ENCODE results near the gene TRIM66. TPM values are rescaled to one million over a fixed set of nuclear protein-coding genes. Genes with fewer than 3 reads are reported as not detected.

Gene TRIM66
- 10 to 100 TPM; 24.5 to 26.7 TPM for total RNA-seq

- CTCF ChIA-PET, result no interaction called here
- POLR2A ChIA-PET, result interaction anchor here (0.5 to 1.2 kb wide), 9 partner anchors 9 to 1773 kb away, joined by 3 to 10 read pairs (median 3); partner anchors contain the start of genes AMPD3 and TMEM9B
Measured at GRCh38 chr11:8682303-8683114, at the start of gene TRIM66, which contains the start of gene RPL27A. Gene TRIM66, minus strand, starts transcription at chr11:8682665. Its CDS starts 10,391 bp downstream, at chr11:8672274. Gene RPL27A, plus strand, starts transcription at chr11:8682792. Its CDS starts 22 bp downstream, at chr11:8682814.

DNA sequence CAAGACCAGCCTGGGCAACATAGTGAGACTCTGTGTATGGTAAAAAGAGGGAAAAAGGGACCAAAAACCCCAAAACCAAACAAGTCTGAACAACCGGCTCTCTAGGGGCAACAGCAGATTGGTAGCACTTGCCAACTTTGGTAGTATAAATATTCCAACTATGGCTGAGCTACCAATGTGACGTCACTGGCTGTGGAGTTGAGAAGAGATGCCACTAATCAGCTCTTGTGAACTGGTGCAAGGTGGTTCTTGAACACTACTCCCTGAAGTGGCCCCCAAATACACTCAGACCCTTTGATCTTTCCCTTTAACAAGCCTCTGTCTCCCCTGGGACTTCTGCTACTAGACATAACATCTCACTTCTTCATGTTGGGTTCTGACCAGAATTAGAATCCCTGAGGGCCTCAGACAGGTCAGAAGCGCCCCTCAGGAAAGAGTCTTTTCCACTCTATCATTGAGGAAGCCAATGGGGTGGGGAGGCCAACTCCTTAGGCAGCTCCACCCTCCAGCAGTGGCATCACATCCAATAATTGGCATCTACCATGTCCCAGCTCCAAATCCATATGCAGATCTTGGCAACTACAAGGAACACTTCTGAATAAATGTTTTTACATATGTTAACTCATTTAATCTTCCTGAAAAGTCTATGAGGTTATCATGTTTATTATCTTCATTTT is 49.3 kb upstream of the TRIM66 start:
- CTCF ChIA-PET, result no interaction called here
- POLR2A ChIA-PET, result no interaction called here

GRCh38 chr11:8730697-8731020 is 48.2 kb upstream of the TRIM66 start:
- ChIA-PET POLR2A (no interaction called here), CTCF (interaction anchor here (1.2 kb wide), 1 partner anchor 12 kb away, joined by 4 read pairs; no protein-coding TSS in a partner anchor)

- ChIA-PET POLR2A (no interaction called here), CTCF (interaction anchor here (0.6 to 1.2 kb wide), 2 partner anchors 12 to 134 kb away, joined by 3 to 4 read pairs; no protein-coding TSS in a partner anchor)
Measured at GRCh38 chr11:8729837-8730696, 47.6 kb upstream of the TRIM66 start.

DNA sequence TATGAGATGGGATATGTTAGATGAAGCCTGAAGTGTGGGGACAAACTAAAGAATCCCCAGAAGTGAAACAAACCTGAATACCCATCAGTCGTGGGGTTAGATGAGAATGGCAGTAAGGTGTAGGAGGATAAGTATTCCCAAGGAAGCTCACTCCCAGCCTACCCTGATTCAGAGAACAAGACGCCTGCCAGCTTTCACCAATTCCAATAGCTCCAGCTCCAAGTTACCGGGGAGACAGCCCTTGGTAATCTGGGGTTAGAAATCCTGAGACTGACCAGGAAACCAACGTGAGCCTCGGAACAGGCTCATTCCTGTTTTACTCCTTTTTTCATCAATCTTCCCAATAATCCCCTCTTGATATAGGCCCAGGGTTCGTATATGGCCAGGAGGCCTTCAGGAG is 46.6 kb upstream of the TRIM66 start:
- ChIA-PET POLR2A (no interaction called here), CTCF (interaction anchor here (0.6 kb wide), 1 partner anchor 135 kb away, joined by 3 read pairs; no protein-coding TSS in a partner anchor)

GRCh38 chr11:8728563-8728962 is 46.1 kb upstream of the TRIM66 start:
- POLR2A ChIA-PET, result no interaction called here
- CTCF ChIA-PET, result no interaction called here

DNA sequence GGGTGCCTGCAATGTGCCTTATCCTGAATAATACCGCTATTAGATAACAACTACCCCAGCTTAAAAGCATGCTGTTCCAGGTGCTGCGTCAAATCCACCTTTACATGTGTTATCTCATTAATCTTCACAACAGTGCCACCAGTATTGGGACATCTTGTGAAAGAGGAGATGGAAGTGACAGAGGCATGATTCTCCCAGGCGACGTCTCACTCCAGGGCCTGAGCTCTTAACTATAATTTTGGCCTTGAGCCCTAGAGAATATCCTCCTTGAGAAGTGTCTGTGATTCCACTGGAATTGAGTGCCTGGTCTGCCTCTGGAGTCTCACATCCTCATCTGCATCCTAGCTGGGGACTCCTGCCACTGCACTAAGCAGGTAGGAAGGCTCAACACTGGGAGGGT is 43.9 kb upstream of the TRIM66 start:
- ChIA-PET CTCF (no interaction called here), POLR2A (no interaction called here)

DNA sequence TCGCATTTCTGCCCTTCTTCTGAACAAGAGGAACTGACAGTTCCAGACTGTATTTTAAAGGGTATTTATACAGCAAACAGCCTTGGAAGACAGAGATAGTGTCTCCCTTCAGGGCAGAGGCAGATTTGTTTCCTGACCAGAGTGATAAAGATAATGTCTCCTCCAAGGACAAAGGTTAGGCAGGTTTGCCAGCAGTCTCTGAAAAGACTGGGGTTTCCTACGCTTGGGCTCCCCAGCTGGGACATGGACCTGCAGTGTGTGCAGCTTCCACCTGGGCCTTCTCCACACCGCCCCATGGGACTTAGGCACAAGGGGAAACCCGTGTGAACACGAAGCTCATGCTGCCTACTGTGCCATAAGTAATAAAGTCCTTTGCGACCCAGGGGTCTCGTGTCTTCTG is 42.2 kb upstream of the TRIM66 start:
- ChIA-PET CTCF (no interaction called here), POLR2A (no interaction called here)

DNA sequence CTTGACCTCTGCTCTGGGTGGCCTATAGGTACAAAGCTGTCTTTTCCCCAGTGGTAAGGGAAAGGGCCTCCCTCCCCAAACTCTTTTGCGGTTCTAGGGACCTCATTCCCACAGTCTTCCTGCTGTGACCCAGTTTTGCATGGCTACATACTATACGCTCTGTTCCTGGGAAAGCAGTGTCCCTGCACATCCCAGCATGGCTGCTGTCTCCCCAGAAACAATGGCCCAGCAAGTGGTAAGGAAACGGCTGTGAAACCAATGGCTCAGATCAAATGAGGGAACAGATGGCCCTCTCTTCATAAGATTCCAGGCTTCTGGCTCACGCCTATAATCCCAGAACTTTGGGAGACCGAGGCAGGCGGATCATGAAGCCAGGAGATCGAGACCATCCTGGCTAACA is 41.2 kb upstream of the TRIM66 start:
- POLR2A ChIA-PET, result no interaction called here
- CTCF ChIA-PET, result interaction anchor here (0.6 kb wide), 1 partner anchor 191 kb away, joined by 4 read pairs; no protein-coding TSS in a partner anchor

- ChIA-PET POLR2A (no interaction called here), CTCF (no interaction called here)
Measured at GRCh38 chr11:8722809-8723208, 40.3 kb upstream of the TRIM66 start.

GRCh38 chr11:8721609-8722500 is 39.4 kb upstream of the TRIM66 start:
- ChIA-PET POLR2A (no interaction called here), CTCF (no interaction called here)

- CTCF ChIA-PET, result interaction anchor here (0.7 kb wide), 1 partner anchor 23 kb away, joined by 3 read pairs; no protein-coding TSS in a partner anchor
- POLR2A ChIA-PET, result no interaction called here
Measured at GRCh38 chr11:8720868-8721608, 38.6 kb upstream of the TRIM66 start.

- POLR2A ChIA-PET, result no interaction called here
- CTCF ChIA-PET, result interaction anchor here (0.7 kb wide), 1 partner anchor 23 kb away, joined by 3 read pairs; no protein-coding TSS in a partner anchor
Measured at GRCh38 chr11:8720352-8720751, 37.9 kb upstream of the TRIM66 start.

- CTCF ChIA-PET, result no interaction called here
- POLR2A ChIA-PET, result interaction anchor here (0.5 kb wide), 1 partner anchor 30 kb away, joined by 3 read pairs; no protein-coding TSS in a partner anchor
Measured at GRCh38 chr11:8719721-8720120, 37.3 kb upstream of the TRIM66 start.

DNA sequence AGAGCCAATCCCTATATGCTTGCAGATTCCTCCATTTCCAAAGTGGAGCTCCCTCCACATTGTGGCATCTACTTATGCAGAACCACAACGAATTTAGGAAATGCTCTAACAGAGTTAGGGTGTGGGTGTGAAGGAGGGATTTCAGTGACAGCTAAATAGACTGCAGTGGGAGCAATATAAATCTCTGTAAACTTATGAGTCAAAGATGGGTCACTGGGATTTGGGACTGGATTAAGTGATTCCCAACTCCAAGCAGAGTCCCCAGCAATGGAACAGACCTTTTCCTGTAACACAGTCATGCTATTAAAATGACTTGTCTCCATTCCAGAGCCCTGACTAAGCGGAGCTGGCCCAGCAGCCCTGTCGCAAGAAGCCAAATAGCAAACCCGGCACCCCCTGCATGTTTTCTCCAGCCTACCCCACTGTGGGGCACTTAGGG is 36.8 kb upstream of the TRIM66 start:
- POLR2A ChIA-PET, result no interaction called here

GRCh38 chr11:8717876-8718753 is 35.6 kb upstream of the TRIM66 start:
- POLR2A ChIA-PET, result no interaction called here
- CTCF ChIA-PET, result interaction anchor here (1.7 kb wide), 1 partner anchor 13 kb away, joined by 4 read pairs; no protein-coding TSS in a partner anchor

More for the DNA sequence above, 36.8 kb upstream of the TRIM66 start:
- CTCF ChIA-PET, result interaction anchor here (1.7 kb wide), 1 partner anchor 12 kb away, joined by 4 read pairs; no protein-coding TSS in a partner anchor

DNA sequence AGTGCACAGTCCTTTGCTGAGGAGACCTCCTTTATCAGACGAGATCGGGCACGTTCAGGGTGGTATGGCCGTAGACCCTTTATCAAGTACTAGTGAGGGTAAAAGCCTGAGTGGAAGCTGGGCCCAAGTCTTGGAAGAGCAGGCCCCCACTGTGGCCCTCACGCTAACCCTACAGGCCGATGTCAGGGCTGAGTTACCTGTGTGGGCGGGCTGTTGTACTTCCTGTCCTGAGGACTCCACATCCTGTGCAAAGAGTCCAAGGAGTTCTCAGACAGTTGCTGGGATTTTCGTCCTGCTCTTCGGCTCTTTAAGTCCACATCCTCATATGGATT is 35.0 kb upstream of the TRIM66 start:
- ChIA-PET POLR2A (no interaction called here), CTCF (interaction anchor here (1.7 kb wide), 1 partner anchor 13 kb away, joined by 4 read pairs; no protein-coding TSS in a partner anchor)

Measured in activated CD8-positive, alpha-beta memory T cell treated with anti-CD3 and anti-CD28 coated beads for 36 hours (primary cell).